Measurements from ENCODE around the gene DTYMK. TPM values are rescaled to one million over a fixed set of nuclear protein-coding genes. Genes with fewer than 3 reads are reported as not detected.

DTYMK gene
- total and polyA plus RNA-seq, 10 of the 15 experiments (the other 5 are each of a cell fraction or from before 2014, with no cell fraction given): 7.0 to 220 (median 59.3) TPM

- no peak overlapping the region for H3K9ac ChIP-seq (ENCODE audit: control insufficient read depth, insufficient read depth, low read length)
- no peaks in the 10 kb centered on the region for H3K9me3 ChIP-seq (replicated peaks; ENCODE audit: control insufficient read depth, insufficient read depth, low read length)
- ChIA-PET SMC1A (ENCODE audit: uncharacterized antibody, unreplicated experiment) (no interaction called here), POLR2A (interaction anchor here (0.7 kb wide), 1 partner anchor 1125 kb away, joined by 4 read pairs; no protein-coding TSS in a partner anchor), CTCF (no interaction called here), RAD21 (ENCODE audit: unreplicated experiment) (no interaction called here)
- peaks cover 0 to 6% of the 10 kb centered on the region in 2 experiments; a peak in 3 of 4 replicates for H3K36me3 ChIP-seq (ENCODE audit: control insufficient read depth in 2 of 2, insufficient read depth in 2 of 2, low read length in 1 of 2)
- H3K4me3 ChIP-seq: no peak overlapping the region
- DNase-seq (ENCODE audit: low read depth, low spot score): no peak
- BruUV-seq (replicated peaks): no TSS peak
- H3K4me2 ChIP-seq (ENCODE audit: control insufficient read depth, insufficient read depth): no peak overlapping the region
- ATAC-seq: no peak
- in situ Hi-C loops (cut with MboI) (no loop called here), intact Hi-C loops (cut with micrococcal nuclease; ENCODE audit: unreplicated experiment) (no loop called here)
- H3K27ac ChIP-seq (ENCODE audit: control insufficient read depth, insufficient read depth): no peak overlapping the region
- 89% methylated on average over 6 of the region's 6 CpGs for WGBS (ENCODE audit: insufficient coverage, insufficient replicate concordance, low lambda C conversion rate, missing lambda C conversion rate)
- H3K4me1 ChIP-seq (ENCODE audit: control insufficient read depth, insufficient read depth, low read length): peaks cover 7% of the 10 kb centered on the region; the same call in 1 of the 2 replicates
- H3K27me3 ChIP-seq (replicated peaks in 1 of 2; ENCODE audit: control insufficient read depth in 2 of 2, insufficient read depth in 2 of 2, low read length in 1 of 2): no peaks in the 10 kb centered on the region
- H4K20me1 ChIP-seq (ENCODE audit: control insufficient read depth, insufficient read depth): no peaks in the 10 kb centered on the region
- no peak for FAIRE-seq
- no peak overlapping the region for H2AFZ ChIP-seq (ENCODE audit: control insufficient read depth, low read depth, low read length)
- TF ChIP-seq BACH1 (IDR thresholded peaks at IDR 0.05; ENCODE audit: borderline replicate concordance): no peak
- peak; percentile 56 for TF ChIP-seq POLR2A (IDR thresholded peaks at IDR 0.05; ENCODE audit: low read depth, low read length)
- TF ChIP-seq CEBPB (IDR thresholded peaks at IDR 0.05; ENCODE audit: borderline replicate concordance in 1 of 2, low read depth in 2 of 2, low read length in 2 of 2): no peak
- no peak for TF ChIP-seq ELK1 (IDR thresholded peaks at IDR 0.05; ENCODE audit: low read depth, low read length)
- no peak for TF ChIP-seq HDGF (IDR thresholded peaks at IDR 0.05)
- no peak for TF ChIP-seq MLLT1 (IDR thresholded peaks at IDR 0.05)
- no peak for TF ChIP-seq KAT2A (conservative IDR thresholded peaks at IDR 0.05; ENCODE audit: control insufficient read depth, low read depth, low read length)
- no peak for TF ChIP-seq TCF7 (IDR thresholded peaks at IDR 0.05; ENCODE audit: borderline replicate concordance)
- H3K79me2 ChIP-seq (ENCODE audit: control insufficient read depth, insufficient read depth, low read length): peaks cover 34% of the 10 kb centered on the region
These were observed 3.6 kb upstream of the DTYMK start for GRCh38 chr2:241690202-241690717.

Data from GM12878 (cell line).